GM12892 (cell line): Measurements from ENCODE around the gene STAB2.

Source experiments
- POLR2A ChIP-seq: IDR thresholded peaks from 2 replicates; pipeline ENCODE4 v1.6.1; 2011; ENCODE audit warnings: low read depth, low read length, control low read depth
- TAF1 ChIP-seq: IDR thresholded peaks from 2 replicates; pipeline ENCODE4 v1.6.1; 2011; ENCODE audit warnings: low read depth, mild to moderate bottlenecking, control low read depth, low read length, borderline replicate concordance

DNA sequence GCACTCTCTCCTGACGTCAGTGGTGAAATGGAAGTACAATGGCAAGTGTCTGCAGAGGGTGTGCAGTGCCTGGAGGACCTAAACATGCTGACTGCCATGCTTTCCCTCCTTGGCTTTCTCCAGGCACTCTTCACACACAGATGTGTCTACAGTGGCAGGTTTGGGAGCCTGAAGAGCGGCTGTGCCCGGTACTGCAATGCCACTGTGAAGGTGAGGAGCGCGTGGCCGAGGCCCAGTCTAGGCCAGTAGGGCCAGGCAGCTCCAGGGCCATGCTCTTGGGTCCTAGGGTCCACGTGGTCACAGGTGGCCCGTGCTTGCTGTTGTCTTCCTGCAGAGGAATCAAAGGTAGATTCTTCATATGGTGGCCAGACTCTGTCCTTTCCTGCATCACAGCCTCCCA is 81.4 kb downstream of the STAB2 start:
- TF ChIP-seq TAF1, result no peak
- TF ChIP-seq POLR2A, result no peak
